PC-3 (cell line): ENCODE results near the gene WTIP.

Experiments used
- EZH2 ChIP-seq: fragments of 300-600 bp; sonication (generic); IDR thresholded peaks from one replicate; pipeline ENCODE4 v1.6.1; 2017; ENCODE audit warnings: antibody characterized with exemption, mild to moderate bottlenecking, low read length; ENCODE audit not compliant: unreplicated experiment
- EZH2phosphoT487 ChIP-seq: fragments of 300-600 bp; sonication (generic); IDR thresholded peaks from 2 replicates; pipeline ENCODE4 v1.6.1; 2018; ENCODE audit warnings: mild to moderate bottlenecking, antibody characterized with exemption, low read length, borderline replicate concordance
- TF ChIP-seq, protein P1 (sequence below): fragments of 300-600 bp; sonication (generic); conservative IDR thresholded peaks from 2 replicates; pipeline ENCODE4 v1.5.1; 2017; ENCODE audit warnings: antibody characterized with exemption, low read depth, mild to moderate bottlenecking, low read length

DNA sequence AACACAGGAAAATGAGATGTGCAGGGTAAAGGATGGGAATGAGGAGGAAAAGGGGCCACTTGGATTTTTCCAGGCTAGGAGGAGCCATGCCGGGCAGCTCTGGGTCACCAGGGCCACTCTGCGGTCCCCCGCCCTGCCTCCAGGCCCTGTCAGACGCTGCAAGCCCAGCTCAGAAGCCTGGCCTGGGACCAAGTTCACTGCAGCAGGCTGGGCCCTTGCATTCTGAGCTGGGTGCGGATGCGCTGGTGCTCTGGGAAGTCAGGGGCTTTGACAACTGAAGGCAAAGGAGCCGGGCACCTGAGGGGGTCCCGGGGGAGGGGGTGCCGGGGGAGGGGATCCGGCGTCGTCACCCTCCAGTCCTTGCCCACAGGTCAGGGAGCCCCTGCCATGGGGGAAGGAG lies 77.5 kb downstream of the WTIP start:
- TF ChIP-seq, protein P1, sequence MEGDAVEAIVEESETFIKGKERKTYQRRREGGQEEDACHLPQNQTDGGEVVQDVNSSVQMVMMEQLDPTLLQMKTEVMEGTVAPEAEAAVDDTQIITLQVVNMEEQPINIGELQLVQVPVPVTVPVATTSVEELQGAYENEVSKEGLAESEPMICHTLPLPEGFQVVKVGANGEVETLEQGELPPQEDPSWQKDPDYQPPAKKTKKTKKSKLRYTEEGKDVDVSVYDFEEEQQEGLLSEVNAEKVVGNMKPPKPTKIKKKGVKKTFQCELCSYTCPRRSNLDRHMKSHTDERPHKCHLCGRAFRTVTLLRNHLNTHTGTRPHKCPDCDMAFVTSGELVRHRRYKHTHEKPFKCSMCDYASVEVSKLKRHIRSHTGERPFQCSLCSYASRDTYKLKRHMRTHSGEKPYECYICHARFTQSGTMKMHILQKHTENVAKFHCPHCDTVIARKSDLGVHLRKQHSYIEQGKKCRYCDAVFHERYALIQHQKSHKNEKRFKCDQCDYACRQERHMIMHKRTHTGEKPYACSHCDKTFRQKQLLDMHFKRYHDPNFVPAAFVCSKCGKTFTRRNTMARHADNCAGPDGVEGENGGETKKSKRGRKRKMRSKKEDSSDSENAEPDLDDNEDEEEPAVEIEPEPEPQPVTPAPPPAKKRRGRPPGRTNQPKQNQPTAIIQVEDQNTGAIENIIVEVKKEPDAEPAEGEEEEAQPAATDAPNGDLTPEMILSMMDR: no peak
- no peak for TF ChIP-seq EZH2
- TF ChIP-seq EZH2phosphoT487: no peak
